ENCODE results near the gene HSBP1. TPM values are rescaled to one million over a fixed set of nuclear protein-coding genes. Genes with fewer than 3 reads are reported as not detected.
A peak's percentile ranks its signal among the peaks of the same experiment; 100 is the strongest.

HSBP1 gene
- total RNA-seq, 1 donor: 18.8 TPM

GRCh38 chr16:83774066-83774465 lies 33.7 kb upstream of the HSBP1 start:
- Histone ChIP-seq H3K27me3 (ENCODE audit: insufficient read depth, low read length) (peaks cover 6% of the 10 kb centered on the region), H3K36me3 (ENCODE audit: insufficient read depth, low read length) (no peaks in the 10 kb centered on the region), H3K4me2 (ENCODE audit: insufficient read depth, low read length) (no peak overlapping the region), H3K4me1 (ENCODE audit: insufficient read depth, low read length) (no peaks in the 10 kb centered on the region), H4K20me1 (ENCODE audit: insufficient read depth, low read length) (no peaks in the 10 kb centered on the region), H2AFZ (ENCODE audit: low read length) (no peak overlapping the region), H3K9me3 (ENCODE audit: low read depth, low read length) (no peaks in the 10 kb centered on the region), H3K4me3 (ENCODE audit: insufficient read depth, low read length) (no peak overlapping the region), H3K27ac (ENCODE audit: low read depth, low read length) (no peak overlapping the region), H3K79me2 (ENCODE audit: insufficient read depth, low read length) (no peaks in the 10 kb centered on the region)
- TF ChIP-seq CTCF (IDR thresholded peaks at IDR 0.05; ENCODE audit: extremely low read depth, low read depth, low read length): no peak
- no peak for DNase-seq (ENCODE audit: insufficient read length, low spot score, missing footprints)

- H2AFZ ChIP-seq (ENCODE audit: low read length): no peak overlapping the region
- no peaks in the 10 kb centered on the region for H3K9me3 ChIP-seq (ENCODE audit: low read depth, low read length)
- TF ChIP-seq CTCF (IDR thresholded peaks at IDR 0.05; ENCODE audit: extremely low read depth, low read depth, low read length): no peak
- no peak for DNase-seq (ENCODE audit: insufficient read length, low spot score, missing footprints)
- H3K4me3 ChIP-seq (ENCODE audit: insufficient read depth, low read length): no peak overlapping the region
- H3K79me2 ChIP-seq (ENCODE audit: insufficient read depth, low read length): no peaks in the 10 kb centered on the region
- no peak overlapping the region for H3K27ac ChIP-seq (ENCODE audit: low read depth, low read length)
- H4K20me1 ChIP-seq (ENCODE audit: insufficient read depth, low read length): no peaks in the 10 kb centered on the region
- H3K4me1 ChIP-seq (ENCODE audit: insufficient read depth, low read length): peaks cover 2% of the 10 kb centered on the region
- H3K4me2 ChIP-seq (ENCODE audit: insufficient read depth, low read length): no peak overlapping the region
- no peaks in the 10 kb centered on the region for H3K36me3 ChIP-seq (ENCODE audit: insufficient read depth, low read length)
- peaks cover 6% of the 10 kb centered on the region for H3K27me3 ChIP-seq (ENCODE audit: insufficient read depth, low read length)
Observed at GRCh38 chr16:83776944-83777343, 30.8 kb upstream of the HSBP1 start.

DNA sequence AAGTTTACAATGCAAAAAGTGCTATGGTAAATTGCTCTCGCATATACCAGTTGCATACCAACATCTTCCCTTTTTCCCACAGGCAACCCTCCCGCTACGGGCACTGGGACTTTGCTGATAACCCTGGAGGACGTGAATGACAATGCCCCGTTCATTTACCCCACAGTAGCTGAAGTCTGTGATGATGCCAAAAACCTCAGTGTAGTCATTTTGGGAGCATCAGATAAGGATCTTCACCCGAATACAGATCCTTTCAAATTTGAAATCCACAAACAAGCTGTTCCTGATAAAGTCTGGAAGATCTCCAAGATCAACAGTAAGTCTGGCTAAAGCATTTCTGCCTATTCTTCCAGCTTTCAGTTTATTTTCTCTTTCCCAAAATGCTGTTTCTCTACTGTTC lies 27.9 kb upstream of the HSBP1 start:
- peak; percentile 87 for DNase-seq (ENCODE audit: insufficient read length, low spot score, missing footprints)
- Histone ChIP-seq H3K4me2 (ENCODE audit: insufficient read depth, low read length) (peak overlapping the region; percentile 54), H3K9me3 (ENCODE audit: low read depth, low read length) (no peaks in the 10 kb centered on the region), H3K27me3 (ENCODE audit: insufficient read depth, low read length) (peaks cover 6% of the 10 kb centered on the region), H4K20me1 (ENCODE audit: insufficient read depth, low read length) (no peaks in the 10 kb centered on the region), H3K27ac (ENCODE audit: low read depth, low read length) (no peak overlapping the region), H2AFZ (ENCODE audit: low read length) (no peak overlapping the region), H3K4me1 (ENCODE audit: insufficient read depth, low read length) (peaks cover 2% of the 10 kb centered on the region), H3K79me2 (ENCODE audit: insufficient read depth, low read length) (no peaks in the 10 kb centered on the region), H3K36me3 (ENCODE audit: insufficient read depth, low read length) (no peaks in the 10 kb centered on the region), H3K4me3 (ENCODE audit: insufficient read depth, low read length) (no peak overlapping the region)
- no peak for TF ChIP-seq CTCF (IDR thresholded peaks at IDR 0.05; ENCODE audit: extremely low read depth, low read depth, low read length)

- Histone ChIP-seq H3K4me1 (ENCODE audit: insufficient read depth, low read length) (no peaks in the 10 kb centered on the region), H3K79me2 (ENCODE audit: insufficient read depth, low read length) (no peaks in the 10 kb centered on the region), H3K9me3 (ENCODE audit: low read depth, low read length) (no peaks in the 10 kb centered on the region), H3K27ac (ENCODE audit: low read depth, low read length) (no peak overlapping the region), H3K36me3 (ENCODE audit: insufficient read depth, low read length) (no peaks in the 10 kb centered on the region), H3K4me2 (ENCODE audit: insufficient read depth, low read length) (no peak overlapping the region), H4K20me1 (ENCODE audit: insufficient read depth, low read length) (no peaks in the 10 kb centered on the region), H2AFZ (ENCODE audit: low read length) (no peak overlapping the region), H3K4me3 (ENCODE audit: insufficient read depth, low read length) (no peak overlapping the region), H3K27me3 (ENCODE audit: insufficient read depth, low read length) (no peaks in the 10 kb centered on the region)
- TF ChIP-seq CTCF (IDR thresholded peaks at IDR 0.05; ENCODE audit: extremely low read depth, low read depth, low read length): no peak
- no peak for DNase-seq (ENCODE audit: insufficient read length, low spot score, missing footprints)
Observed at GRCh38 chr16:83785455-83785854, 22.3 kb upstream of the HSBP1 start.
